Stimulated activated CD4-positive, alpha-beta T cell treated with anti-CD3 and anti-CD28 coated beads, Interleukin-1b, Interleukin-23, amount 100 ng/mL, for 1 hour (primary cell): ENCODE results near the gene PIGC.

Experiments
- DNase-seq, 2 donors: peaks; one replicate each; pipeline ENCODE4 v3.0.0-alpha.2; 2020; ENCODE audit warnings: low read depth in 2 of 2

PIGC gene

GRCh38 chr1:172430128-172430454 lies 13.8 kb downstream of the PIGC start:
- no peak for DNase-seq

- DNase-seq, result no peak
Measured at GRCh38 chr1:172429331-172430127, 14.3 kb downstream of the PIGC start.

GRCh38 chr1:172427191-172427590 lies 16.7 kb downstream of the PIGC start:
- DNase-seq, result no peak

- no peak for DNase-seq
Measured at GRCh38 chr1:172425339-172425738, 18.5 kb downstream of the PIGC start.

- no peak for DNase-seq
Measured at GRCh38 chr1:172423336-172423735, 20.5 kb downstream of the PIGC start.

GRCh38 chr1:172421974-172422604 lies 21.8 kb downstream of the PIGC start:
- DNase-seq, result no peak

- DNase-seq, result no peak
Measured at GRCh38 chr1:172420385-172420784, 23.5 kb downstream of the PIGC start, which contains the start of gene C1orf105. Gene C1orf105, plus strand, starts transcription at chr1:172420685. Its CDS starts 201 bp downstream, at chr1:172420886.

- no peak for DNase-seq
Measured at GRCh38 chr1:172417557-172417956, 26.3 kb downstream of the PIGC start.

GRCh38 chr1:172416496-172417035 lies 27.3 kb downstream of the PIGC start:
- DNase-seq, result no peak

- DNase-seq, result no peak
Measured at GRCh38 chr1:172414331-172414730, 29.5 kb downstream of the PIGC start.

- DNase-seq, result no peak
Measured at GRCh38 chr1:172411791-172412338, 32.0 kb downstream of the PIGC start.

- no peak for DNase-seq
Measured at GRCh38 chr1:172410027-172410426, 33.8 kb downstream of the PIGC start.

GRCh38 chr1:172408958-172409357 lies 34.9 kb downstream of the PIGC start:
- DNase-seq, result no peak

- DNase-seq, result no peak
Measured at GRCh38 chr1:172406968-172407367, 36.9 kb downstream of the PIGC start.

GRCh38 chr1:172405912-172406311 lies 38.0 kb downstream of the PIGC start:
- DNase-seq, result no peak

- DNase-seq, result no peak
Measured at GRCh38 chr1:172404121-172404520, 39.7 kb downstream of the PIGC start.

GRCh38 chr1:172402878-172403569 lies 40.8 kb downstream of the PIGC start:
- DNase-seq, result no peak

GRCh38 chr1:172401892-172402291 lies 42.0 kb downstream of the PIGC start:
- DNase-seq, result no peak

- no peak for DNase-seq
Measured at GRCh38 chr1:172401477-172401876, 42.4 kb downstream of the PIGC start.

GRCh38 chr1:172400722-172401105 lies 43.2 kb downstream of the PIGC start:
- no peak for DNase-seq

- no peak for DNase-seq
Measured at GRCh38 chr1:172399756-172400721, 43.8 kb downstream of the PIGC start.
